Spleen (tissue), 11 donors: ENCODE measurements around the gene ZSWIM6. TPM values are rescaled to one million over a fixed set of nuclear protein-coding genes. Genes with fewer than 3 reads are reported as not detected.

ENCODE experiments used
- DNase-seq: peaks from one replicate; pipeline ENCODE4 v3.0.0-alpha.2; 2020
- H3K27ac ChIP-seq, 8 donors: fragments of 200-600 bp; sonication (generic) in 7 of 8; 1 replicate in 4 of 8; 2 replicates in 4 of 8; pipeline versions ENCODE4 v1.5.0 to v1.8.0; 2016 to 2021; ENCODE audit warnings: inconsistent platforms in 4 of 8, mild to moderate bottlenecking in 4 of 8, moderate library complexity in 1 of 8
- H3K27me3 ChIP-seq, 7 donors: fragments of 200-600 bp; sonication (generic) in 6 of 7; replicated peaks in 1 of 7; 1 replicate in 4 of 7; 2 replicates in 3 of 7; pipeline versions ENCODE4 v1.5.0 to v1.8.0; 2016 to 2021; ENCODE audit warnings: inconsistent platforms in 3 of 7, mild to moderate bottlenecking in 1 of 7
- H3K36me3 ChIP-seq, 6 donors: fragments of 200-600 bp; sonication (generic) in 5 of 6; 1 replicate in 4 of 6; 2 replicates in 2 of 6; pipeline versions ENCODE4 v1.5.0 to v1.8.0; 2016 to 2021; ENCODE audit warnings: inconsistent platforms in 2 of 6
- H3K4me1 ChIP-seq, 6 donors: fragments of 200-600 bp; sonication (generic) in 5 of 6; 1 replicate in 3 of 6; 2 replicates in 3 of 6; pipeline versions ENCODE4 v1.5.0 to v1.8.0; 2016 to 2021; ENCODE audit warnings: inconsistent platforms in 3 of 6
- H3K4me3 ChIP-seq, 8 donors: fragments of 200-600 bp; sonication (generic) in 7 of 8; 1 replicate in 4 of 8; 2 replicates in 4 of 8; pipeline versions ENCODE4 v1.5.0 to v1.8.0; 2016 to 2021; ENCODE audit warnings: inconsistent platforms in 4 of 8, mild to moderate bottlenecking in 4 of 8, moderate library complexity in 2 of 8
- H3K9me3 ChIP-seq, 8 donors: fragments of 200-600 bp; sonication (generic) in 7 of 8; 1 replicate in 4 of 8; 2 replicates in 4 of 8; pipeline versions ENCODE4 v1.5.0 to v1.8.0; 2016 to 2021; ENCODE audit warnings: inconsistent platforms in 4 of 8
- POLR2A ChIP-seq, 3 donors: fragments of 450-650 bp; IDR thresholded peaks; one replicate each; pipeline ENCODE4 v1.5.1; 2017; ENCODE audit warnings: antibody characterized with exemption in 3 of 3, mild to moderate bottlenecking in 1 of 3
- POLR2AphosphoS5 ChIP-seq, 3 donors: sonication (generic); formaldehyde crosslinking; IDR thresholded peaks; one replicate each; pipeline ENCODE4 v1.5.1; 2017; ENCODE audit warnings: antibody characterized with exemption in 3 of 3
- WGBS, 5 donors: extraction: QIAGEN DNeasy Blood & Tissue Kit in 3 of 5; methylation state at CpG; one replicate each; pipeline versions ENCODE4 v1.1.5 to v1.1.7; 2013 to 2018; 5-methylcytosine and 5-hydroxymethylcytosine counted together
- intact Hi-C: fragments of 100-400 bp; cut with DNase I; formaldehyde crosslinking; loops from one replicate; pipeline ENCODE4 v1.15.0; 2023; ENCODE audit warnings: low total_unique reads
- polyA plus RNA-seq, 3 donors: library from polyadenylated mRNA; stranded (reverse); fragments of 200-250 nt; gene quantifications; one replicate each; pipeline ENCODE4 v1.2.1, GENCODE V29; 2013
- total RNA-seq, 7 donors: library from RNA; depleted of rRNA in 3 of 7; stranded (reverse); fragments of >200 nt in 3 of 7; fragmentation: NEBNext Ultra II Directional in 4 of 7; extraction: Animal tissue kit (Norgen Biotek cat#: 25700) in 4 of 7; gene quantifications; one replicate each; pipeline versions ENCODE4 v1.1.0 to v1.2.1, GENCODE V29; 2016 to 2021
- TF ChIP-seq, protein P1 (sequence below), 11 experiments: fragments of 200-600 bp in 7 of 11; fragments of 450-650 bp in 4 of 11; sonication (generic) in 4 of 11; IDR thresholded peaks in 8 of 11; conservative IDR thresholded peaks in 3 of 11; 1 replicate in 7 of 11; 2 replicates in 4 of 11; pipeline versions ENCODE4 v1.4.0 to v1.8.0; 2016 to 2021; ENCODE audit warnings: antibody characterized with exemption in 11 of 11, inconsistent platforms in 4 of 11, mild to moderate bottlenecking in 1 of 11
- donor health status: healthy with polysubstance abuse.
- donor health status: DM: no; HTN: no; CAD: no; lungs with moderate emphysema.
- donor health status: DM: no; HTN: no; CAD: no.
- donor health status: Bipolar disorder and iron deficiency.
- donor health status: healthy.
- donor health status: DM: no; HTN: no; CAD: no.
- donor health status: DM: yes; HTN: yes; CAD: no.

ZSWIM6 gene
- total and polyA plus RNA-seq, 10 donors, result 3.1 to 22.9 (median 16.9) TPM

GRCh38 chr5:61423487-61424145, 91.6 kb downstream of the ZSWIM6 start:
- peak overlapping the region in 3 of 8 donors; percentile 1 to 45 (median 21) for H3K27ac ChIP-seq
- DNase-seq, result no peak
- 52 to 78% (median 69%) methylated on average over 3 of the region's 3 CpGs for WGBS, 5 donors
- peaks cover 0 to 14% (median 5%) of the 10 kb centered on the region in 8 donors for H3K9me3 ChIP-seq
- TF ChIP-seq POLR2A (IDR thresholded peaks at IDR 0.05) (no peak), POLR2AphosphoS5 (IDR thresholded peaks at IDR 0.05) (no peak)
- TF ChIP-seq, protein P1, sequence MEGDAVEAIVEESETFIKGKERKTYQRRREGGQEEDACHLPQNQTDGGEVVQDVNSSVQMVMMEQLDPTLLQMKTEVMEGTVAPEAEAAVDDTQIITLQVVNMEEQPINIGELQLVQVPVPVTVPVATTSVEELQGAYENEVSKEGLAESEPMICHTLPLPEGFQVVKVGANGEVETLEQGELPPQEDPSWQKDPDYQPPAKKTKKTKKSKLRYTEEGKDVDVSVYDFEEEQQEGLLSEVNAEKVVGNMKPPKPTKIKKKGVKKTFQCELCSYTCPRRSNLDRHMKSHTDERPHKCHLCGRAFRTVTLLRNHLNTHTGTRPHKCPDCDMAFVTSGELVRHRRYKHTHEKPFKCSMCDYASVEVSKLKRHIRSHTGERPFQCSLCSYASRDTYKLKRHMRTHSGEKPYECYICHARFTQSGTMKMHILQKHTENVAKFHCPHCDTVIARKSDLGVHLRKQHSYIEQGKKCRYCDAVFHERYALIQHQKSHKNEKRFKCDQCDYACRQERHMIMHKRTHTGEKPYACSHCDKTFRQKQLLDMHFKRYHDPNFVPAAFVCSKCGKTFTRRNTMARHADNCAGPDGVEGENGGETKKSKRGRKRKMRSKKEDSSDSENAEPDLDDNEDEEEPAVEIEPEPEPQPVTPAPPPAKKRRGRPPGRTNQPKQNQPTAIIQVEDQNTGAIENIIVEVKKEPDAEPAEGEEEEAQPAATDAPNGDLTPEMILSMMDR (IDR thresholded peaks at IDR 0.05 in 8 of 11, conservative IDR thresholded peaks at IDR 0.05 in 3 of 11), result no peak
- intact Hi-C loops, result no loop called here
- no peaks in the 10 kb centered on the region for H3K27me3 ChIP-seq
- H3K4me3 ChIP-seq, result peak overlapping the region in 1 of 8 donors; percentile 0
- H3K36me3 ChIP-seq, result no peaks in the 10 kb centered on the region
- H3K4me1 ChIP-seq, result peaks cover 0 to 30% (median 17%) of the 10 kb centered on the region in 6 donors

DNA sequence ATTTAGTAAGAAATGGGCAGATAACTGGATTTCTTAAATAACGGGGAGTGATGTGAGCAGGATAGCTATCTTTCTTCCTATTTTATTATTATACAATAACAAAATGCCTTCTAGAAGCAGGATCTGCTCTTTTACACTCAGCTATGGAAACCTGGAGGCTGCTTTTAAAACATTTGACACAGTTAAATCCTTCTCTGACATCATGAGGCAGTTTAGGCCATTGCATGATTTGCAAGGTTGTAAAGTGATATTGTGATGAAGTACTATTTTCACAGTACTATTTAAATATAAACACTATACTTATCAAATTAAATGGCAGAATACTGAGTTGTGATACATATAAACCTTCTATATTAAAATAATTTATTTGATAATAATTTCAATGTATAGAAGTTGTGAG, 93.9 kb downstream of the ZSWIM6 start:
- H3K4me3 ChIP-seq, result no peak overlapping the region
- TF ChIP-seq, protein P1 (IDR thresholded peaks at IDR 0.05 in 8 of 11, conservative IDR thresholded peaks at IDR 0.05 in 3 of 11), result no peak
- no peak for TF ChIP-seq POLR2A (IDR thresholded peaks at IDR 0.05)
- TF ChIP-seq POLR2AphosphoS5 (IDR thresholded peaks at IDR 0.05), result no peak
- WGBS, 5 donors, result 90 to 100% (median 97%) methylated on average over 1 of the region's 1 CpG

GRCh38 chr5:61429906-61430305, 97.8 kb downstream of the ZSWIM6 start:
- H3K4me3 ChIP-seq, result no peak overlapping the region
- no peaks in the 10 kb centered on the region for H3K9me3 ChIP-seq
- TF ChIP-seq, protein P1 (IDR thresholded peaks at IDR 0.05 in 8 of 11, conservative IDR thresholded peaks at IDR 0.05 in 3 of 11), result no peak
- TF ChIP-seq POLR2A (IDR thresholded peaks at IDR 0.05) (no peak), POLR2AphosphoS5 (IDR thresholded peaks at IDR 0.05) (no peak)
- no peaks in the 10 kb centered on the region for H3K36me3 ChIP-seq
- H3K4me1 ChIP-seq, result peaks cover 0 to 29% (median 9%) of the 10 kb centered on the region in 6 donors
- DNase-seq, result no peak
- no peak overlapping the region for H3K27ac ChIP-seq
- intact Hi-C loops, result no loop called here
- 91 to 100% (median 95%) methylated on average over 1 of the region's 1 CpG for WGBS, 5 donors
- H3K27me3 ChIP-seq, result no peaks in the 10 kb centered on the region

More for the DNA sequence above, 93.9 kb downstream of the ZSWIM6 start:
- no peaks in the 10 kb centered on the region for H3K27me3 ChIP-seq
- H3K4me1 ChIP-seq, result peaks cover 0 to 37% (median 21%) of the 10 kb centered on the region in 6 donors
- no peaks in the 10 kb centered on the region for H3K36me3 ChIP-seq
- intact Hi-C loops, result no loop called here
- peaks cover 0 to 13% (median 5%) of the 10 kb centered on the region in 8 donors for H3K9me3 ChIP-seq
- no peak for DNase-seq
- no peak overlapping the region for H3K27ac ChIP-seq

DNA sequence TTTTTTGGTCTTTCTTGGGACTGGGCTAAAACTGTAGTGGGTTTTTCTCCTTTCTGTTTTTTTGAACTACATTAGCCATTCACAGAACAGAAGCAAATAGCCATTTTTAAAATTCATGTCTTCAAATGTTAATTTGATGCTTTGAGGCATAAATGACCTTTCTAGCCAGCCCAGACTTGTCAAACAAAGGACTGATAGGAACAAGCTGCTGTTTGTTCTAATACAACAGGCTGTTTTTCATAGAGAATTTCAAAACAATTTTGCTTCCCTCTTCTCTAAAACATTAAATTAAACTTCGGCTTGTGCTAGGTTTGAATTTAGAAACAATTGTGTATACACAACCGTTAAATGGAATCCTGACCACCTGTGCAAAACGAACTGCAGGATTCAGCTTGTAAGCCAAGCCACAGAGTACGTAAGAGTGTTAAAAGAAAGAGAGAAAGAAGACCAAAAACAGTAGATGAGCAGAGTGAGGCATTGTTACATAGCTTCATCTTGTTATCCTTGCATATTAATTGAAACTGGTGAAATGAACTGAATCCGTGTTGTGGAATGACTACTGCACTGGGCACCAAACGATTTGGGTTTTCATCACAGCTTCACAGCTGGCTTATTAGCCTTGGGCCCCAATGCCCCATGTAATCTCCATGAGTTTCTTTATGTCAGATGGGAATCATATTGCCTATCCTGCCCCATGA, 100.0 kb downstream of the ZSWIM6 start:
- DNase-seq, result no peak
- Histone ChIP-seq H3K4me1 (peaks cover 0 to 27% (median 4%) of the 10 kb centered on the region in 6 donors), H3K27me3 (no peaks in the 10 kb centered on the region), H3K36me3 (no peaks in the 10 kb centered on the region), H3K27ac (peak overlapping the region in 6 of 8 donors; percentile 20 to 45 (median 29)), H3K9me3 (no peaks in the 10 kb centered on the region), H3K4me3 (no peak overlapping the region)
- 73 to 80% (median 77%) methylated on average over 6 of the region's 6 CpGs for WGBS, 5 donors
- TF ChIP-seq, protein P1 (IDR thresholded peaks at IDR 0.05 in 8 of 11, conservative IDR thresholded peaks at IDR 0.05 in 3 of 11), result no peak
- no peak for TF ChIP-seq POLR2AphosphoS5 (IDR thresholded peaks at IDR 0.05)
- no peak for TF ChIP-seq POLR2A (IDR thresholded peaks at IDR 0.05)
- intact Hi-C loops, result no loop called here
